Placental epithelial cell (primary cell): ENCODE data around the gene MT2A. TPM values are rescaled to one million over a fixed set of nuclear protein-coding genes. Genes with fewer than 3 reads are reported as not detected.

Experiments used
- total RNA-seq: library from RNA; depleted of rRNA; stranded (reverse); fragments of >200 nt; gene quantifications from 2 replicates; pipeline ENCODE4 v1.2.3, GENCODE V29; 2012

The MT2A gene
- total RNA-seq, result 3.1 and 6.9 TPM in 2 replicates

GRCh38 chr16:56608043-56608875 is at the start of gene MT2A:
Gene MT2A (plus strand): TSS chr16:56608584. CDS start chr16:56608656, 72 bp downstream.

GRCh38 chr16:56564793-56565477 is 43.4 kb upstream of the MT2A start, which contains the start of gene MT4:
Gene MT4 (plus strand): TSS chr16:56565073. CDS start chr16:56565129, 56 bp downstream.

GRCh38 chr16:56589141-56590039 is 19.0 kb upstream of the MT2A start, which contains the start of gene MT3:
Gene MT3 (plus strand): TSS chr16:56589528. CDS start chr16:56589591, 63 bp downstream.

GRCh38 chr16:56625140-56625942 is 17.0 kb downstream of the MT2A start, which contains the start of gene MT1E:
Gene MT1E (plus strand): TSS chr16:56625781. CDS start chr16:56625852, 71 bp downstream.

GRCh38 chr16:56632156-56632847 is 23.9 kb downstream of the MT2A start, which contains the start of gene MT1M:
Gene MT1M (plus strand): TSS chr16:56632659. CDS start chr16:56632732, 73 bp downstream.

GRCh38 chr16:56637814-56638750 is 29.7 kb downstream of the MT2A start, which contains the start of gene MT1A:
Gene MT1A (plus strand): TSS chr16:56638666. CDS start chr16:56638739, 73 bp downstream.

GRCh38 chr16:56651586-56651985 is 43.2 kb downstream of the MT2A start, which contains the start of gene MT1B:
Gene MT1B (plus strand): TSS chr16:56651886. CDS start chr16:56651954, 68 bp downstream.

GRCh38 chr16:56657555-56658326 is 49.4 kb downstream of the MT2A start, which contains the start of gene MT1F:
Gene MT1F (plus strand): TSS chr16:56657959. CDS start chr16:56658059, 100 bp downstream.

Other genes with a start within 250 kb of the MT2A start
- gene AMFR, start 183.0 kb upstream of the MT2A start, total RNA-seq, result 212 and 216 TPM in 2 replicates
- 41.6 and 67.2 TPM in 2 replicates for gene NUDT21, start 157.3 kb upstream of the MT2A start, total RNA-seq
- gene OGFOD1, start 157.0 kb upstream of the MT2A start, total RNA-seq, result 33.4 and 109 TPM in 2 replicates
- gene BBS2, start 88.6 kb upstream of the MT2A start, total RNA-seq, result 42.6 and 61.2 TPM in 2 replicates
- gene MT4, start 43.5 kb upstream of the MT2A start, total RNA-seq, result not detected in 2 replicates
- gene MT3, start 19.1 kb upstream of the MT2A start, total RNA-seq, result not detected in 2 replicates
- gene MT1E, start 17.2 kb downstream of the MT2A start, total RNA-seq, result 52.9 and 91.5 TPM in 2 replicates
- 0.22 and 0.79 TPM in 2 replicates for gene MT1M, start 24.1 kb downstream of the MT2A start, total RNA-seq
- gene MT1A, start 30.1 kb downstream of the MT2A start, total RNA-seq, result not detected in 2 replicates
- gene MT1B, start 43.3 kb downstream of the MT2A start, total RNA-seq, result not detected in 2 replicates
- gene MT1F, start 49.4 kb downstream of the MT2A start, total RNA-seq, result 9.1 and 14.5 TPM in 2 replicates
- gene MT1G, start 59.5 kb downstream of the MT2A start, total RNA-seq, result not detected in 2 replicates
- 1.5 TPM in 1 of 2 replicates, not detected in the other for gene MT1H, start 61.2 kb downstream of the MT2A start, total RNA-seq
- 36.9 and 47.0 TPM in 2 replicates for gene MT1X, start 73.9 kb downstream of the MT2A start, total RNA-seq
- gene NUP93, start 121.5 kb downstream of the MT2A start, total RNA-seq, result 29.1 and 54.5 TPM in 2 replicates